Osteoblast (primary cell): ENCODE results near the gene RUNX3. TPM values are rescaled to one million over a fixed set of nuclear protein-coding genes. Genes with fewer than 3 reads are reported as not detected.
"Not testable (repeated sequence)": the region's sequence is repeated elsewhere in the genome, so short reads cannot be mapped to it uniquely, and the experiment has no call there.

Source experiments
- DNase-seq: peaks from one replicate; pipeline ENCODE4 v3.0.0; 2011; ENCODE audit warnings: low spot score, mixed read lengths; ENCODE audit not compliant: insufficient read length; ENCODE audit errors: missing footprints
- H2AFZ ChIP-seq: 2 replicates; pipeline ENCODE4 v1.6.0; 2011; ENCODE audit warnings: mild to moderate bottlenecking, low read length
- H3K27ac ChIP-seq: 2 replicates; pipeline ENCODE4 v1.5.1; 2011; ENCODE audit warnings: mild to moderate bottlenecking, low read depth, low read length, moderate library complexity
- H3K27me3 ChIP-seq: 2 replicates; pipeline ENCODE4 v1.6.0; 2012; ENCODE audit warnings: mild to moderate bottlenecking, control low read depth, inconsistent platforms, low read length, moderate library complexity; ENCODE audit not compliant: insufficient read depth
- H3K36me3 ChIP-seq: 2 replicates; pipeline ENCODE4 v1.5.1; 2011; ENCODE audit warnings: mild to moderate bottlenecking, low read length, control low read depth, moderate library complexity; ENCODE audit not compliant: insufficient read depth
- H3K4me1 ChIP-seq: 2 replicates; pipeline ENCODE4 v1.5.1; 2011; ENCODE audit warnings: mild to moderate bottlenecking, low read length, control low read depth, moderate library complexity; ENCODE audit not compliant: insufficient read depth
- H3K4me2 ChIP-seq: 2 replicates; pipeline ENCODE4 v1.6.0; 2011; ENCODE audit warnings: mild to moderate bottlenecking, low read length; ENCODE audit not compliant: insufficient read depth
- H3K4me3 ChIP-seq: fragments of 200-600 bp; sonication (generic); 3 replicates; pipeline ENCODE4 v1.5.1; 2012; ENCODE audit warnings: mild to moderate bottlenecking, low read length, inconsistent platforms; ENCODE audit not compliant: insufficient read depth
- H3K79me2 ChIP-seq: 2 replicates; pipeline ENCODE4 v1.6.0; 2012; ENCODE audit warnings: mild to moderate bottlenecking, low read length, control low read depth, inconsistent platforms; ENCODE audit not compliant: insufficient read depth
- H3K9me3 ChIP-seq: 2 replicates; pipeline ENCODE4 v1.5.1; 2011; ENCODE audit warnings: low read depth, low read length, control low read depth
- H4K20me1 ChIP-seq: 2 replicates; pipeline ENCODE4 v1.6.0; 2012; ENCODE audit warnings: mild to moderate bottlenecking, low read length, control low read depth; ENCODE audit not compliant: insufficient read depth
- CTCF ChIP-seq: IDR thresholded peaks from 2 replicates; pipeline ENCODE4 v1.5.1; 2011; ENCODE audit warnings: mild to moderate bottlenecking, low read depth, low read length, moderate library complexity; ENCODE audit errors: extremely low read depth
- total RNA-seq: library from RNA; depleted of rRNA; stranded (reverse); fragments of >200 nt; gene quantifications from 2 replicates; pipeline ENCODE4 v1.2.3, GENCODE V29; 2012

RUNX3 gene
- total RNA-seq, 1 donor = 3.6 TPM

GRCh38 chr1:24910751-24911650, 19.1 kb downstream of the RUNX3 start:
- Histone ChIP-seq H3K4me3 (no peak overlapping the region), H3K36me3 (no peaks in the 10 kb centered on the region), H3K27me3 (no peaks in the 10 kb centered on the region), H2AFZ (no peak overlapping the region), H3K4me1 (no peaks in the 10 kb centered on the region), H3K79me2 (no peaks in the 10 kb centered on the region), H3K9me3 (no peaks in the 10 kb centered on the region), H3K27ac (no peak overlapping the region), H3K4me2 (no peak overlapping the region), H4K20me1 (no peaks in the 10 kb centered on the region)
- no peak for TF ChIP-seq CTCF
- peak; percentile 91 for DNase-seq

- Histone ChIP-seq H3K9me3 (no peaks in the 10 kb centered on the region), H4K20me1 (no peaks in the 10 kb centered on the region), H3K36me3 (no peaks in the 10 kb centered on the region), H3K4me3 (no peak overlapping the region), H3K4me2 (no peak overlapping the region), H3K27me3 (no peaks in the 10 kb centered on the region), H3K4me1 (no peaks in the 10 kb centered on the region), H2AFZ (no peak overlapping the region), H3K27ac (no peak overlapping the region), H3K79me2 (no peaks in the 10 kb centered on the region)
- DNase-seq = peak; percentile 52
- TF ChIP-seq CTCF = no peak
These were observed 19.9 kb downstream of the RUNX3 start for GRCh38 chr1:24910210-24910609.

- Histone ChIP-seq H3K79me2 (no peaks in the 10 kb centered on the region), H3K4me2 (no peak overlapping the region), H3K27ac (no peak overlapping the region), H3K4me3 (no peak overlapping the region), H3K9me3 (no peaks in the 10 kb centered on the region), H3K36me3 (no peaks in the 10 kb centered on the region), H3K27me3 (no peaks in the 10 kb centered on the region), H2AFZ (no peak overlapping the region), H3K4me1 (no peaks in the 10 kb centered on the region), H4K20me1 (no peaks in the 10 kb centered on the region)
- peak; percentile 91 for DNase-seq
- peak; percentile 44 for TF ChIP-seq CTCF
These were observed 20.6 kb downstream of the RUNX3 start for GRCh38 chr1:24909388-24909898.

GRCh38 chr1:24908591-24909259, 21.4 kb downstream of the RUNX3 start:
- Histone ChIP-seq H3K4me2 (no peak overlapping the region), H3K4me3 (no peak overlapping the region), H3K79me2 (no peaks in the 10 kb centered on the region), H3K27me3 (no peaks in the 10 kb centered on the region), H3K4me1 (no peaks in the 10 kb centered on the region), H2AFZ (no peak overlapping the region), H3K36me3 (no peaks in the 10 kb centered on the region), H3K9me3 (no peaks in the 10 kb centered on the region), H3K27ac (no peak overlapping the region), H4K20me1 (no peaks in the 10 kb centered on the region)
- no peak for TF ChIP-seq CTCF
- DNase-seq = peak; percentile 62

GRCh38 chr1:24907587-24908294, 22.3 kb downstream of the RUNX3 start:
- H3K27me3 ChIP-seq, DNase-seq, H4K20me1 ChIP-seq, H3K4me1 ChIP-seq, H3K4me3 ChIP-seq, H3K4me2 ChIP-seq, H3K9me3 ChIP-seq, H2AFZ ChIP-seq, H3K36me3 ChIP-seq, H3K27ac ChIP-seq, H3K79me2 ChIP-seq: not testable (repeated sequence)
